K562 (cell line): ENCODE measurements around the gene ERCC4. TPM values are rescaled to one million over a fixed set of nuclear protein-coding genes. Genes with fewer than 3 reads are reported as not detected.

Experiments
- ATF7 ChIP-seq: fragments of 450-650 bp; IDR thresholded peaks from 2 replicates; pipeline ENCODE4 v1.7.1; 2014; ENCODE audit warnings: mild to moderate bottlenecking, moderate library complexity
- CREM ChIP-seq: IDR thresholded peaks from 2 replicates; pipeline ENCODE4 v1.6.1; 2014; ENCODE audit warnings: antibody characterized with exemption, low read depth
- EGR1 ChIP-seq: fragments of 450-650 bp; conservative IDR thresholded peaks from 2 replicates; pipeline ENCODE4 v1.6.1; 2017; ENCODE audit warnings: mild to moderate bottlenecking
- ESRRA ChIP-seq: fragments of 450-650 bp; IDR thresholded peaks from 2 replicates; pipeline ENCODE4 v1.6.1; 2014; ENCODE audit warnings: low read depth, mild to moderate bottlenecking, moderate library complexity, borderline replicate concordance
- GABPB1 ChIP-seq: sonication (generic); formaldehyde crosslinking; IDR thresholded peaks from 2 replicates; pipeline ENCODE4 v1.8.0; 2022; ENCODE audit warnings: mild to moderate bottlenecking, missing genetic modification reagents
- HDAC1 ChIP-seq, 2 experiments: fragments of 450-650 bp; IDR thresholded peaks; 2 replicates each; pipeline ENCODE4 v1.6.1; 2016 to 2017; ENCODE audit warnings: inconsistent platforms in 1 of 2, mild to moderate bottlenecking in 1 of 2, moderate library complexity in 1 of 2
- HSF4 ChIP-seq: fragments of 250-450 bp; sonication (Bioruptor Pico); IDR thresholded peaks from 2 replicates; pipeline ENCODE4 v2.1.2; 2022; ENCODE audit warnings: mild to moderate bottlenecking, moderate library complexity, borderline replicate concordance
- KAT2B ChIP-seq: IDR thresholded peaks from one replicate; pipeline ENCODE4 v1.6.1; 2012; ENCODE audit warnings: low read depth, mild to moderate bottlenecking, control low read depth, inconsistent platforms, low read length, moderate library complexity
- MCM7 ChIP-seq, 2 experiments: fragments of 450-650 bp; IDR thresholded peaks; 2 replicates each; pipeline ENCODE4 v1.6.1; 2016 to 2018
- MXI1 ChIP-seq: IDR thresholded peaks from 2 replicates; pipeline ENCODE4 v1.6.1; 2011; ENCODE audit warnings: low read depth, mild to moderate bottlenecking, improper control_type of control experiment, low read length
- POLR2AphosphoS2 ChIP-seq: IDR thresholded peaks from 2 replicates; pipeline ENCODE4 v1.6.1; 2012; ENCODE audit warnings: low read length, improper control_type of control experiment
- RBM39 ChIP-seq: fragments of 200-400 bp; formaldehyde crosslinking; optimal IDR thresholded peaks from 2 replicates; pipeline ENCODE3; 2018; ENCODE audit warnings: low read depth, low read length
- SIN3A ChIP-seq, 2 experiments: fragments of 150-350 bp in 1 of 2; IDR thresholded peaks; 2 replicates each; pipeline ENCODE4 v1.6.1; 2011 to 2016; ENCODE audit warnings: borderline replicate concordance in 2 of 2, low read depth in 2 of 2, low read length in 2 of 2, mild to moderate bottlenecking in 2 of 2, moderate library complexity in 2 of 2; ENCODE audit not compliant: control insufficient read depth in 1 of 2
- SIRT6 ChIP-seq: IDR thresholded peaks from one replicate; pipeline ENCODE4 v1.6.1; 2012; ENCODE audit warnings: low read depth, mild to moderate bottlenecking, control low read depth, inconsistent platforms, low read length, moderate library complexity
- SMC3 ChIP-seq: conservative IDR thresholded peaks from 2 replicates; pipeline ENCODE4 v1.6.1; 2011; ENCODE audit warnings: low read depth, low read length, improper control_type of control experiment; ENCODE audit not compliant: insufficient read depth
- SRSF1 ChIP-seq: fragments of 200-400 bp; formaldehyde crosslinking; IDR thresholded peaks from 2 replicates; pipeline ENCODE4 v1.6.1; 2017; ENCODE audit warnings: mild to moderate bottlenecking, low read depth, low read length, moderate library complexity
- ZFP36 ChIP-seq: fragments of 150-350 bp; IDR thresholded peaks from 2 replicates; pipeline ENCODE4 v1.6.1; 2018; ENCODE audit warnings: low read length, low read depth; ENCODE audit not compliant: partially characterized antibody
- ZNF12 ChIP-seq: sonication (generic); formaldehyde crosslinking; IDR thresholded peaks from 2 replicates; pipeline ENCODE4 v1.4.0; 2020; ENCODE audit warnings: mild to moderate bottlenecking, missing genetic modification reagents
- ZNF232 ChIP-seq: sonication (generic); formaldehyde crosslinking; IDR thresholded peaks from 2 replicates; pipeline ENCODE4 v1.8.0; 2022; ENCODE audit warnings: mild to moderate bottlenecking, missing genetic modification reagents
- ZNF77 ChIP-seq: fragments of 250-450 bp; sonication (Bioruptor Pico); IDR thresholded peaks from 2 replicates; pipeline ENCODE4 v1.5.0; 2020
- ZNF79 ChIP-seq: fragments of 250-450 bp; sonication (Bioruptor Pico); IDR thresholded peaks from 2 replicates; pipeline ENCODE4 v1.4.0; 2020; ENCODE audit warnings: low read depth, mild to moderate bottlenecking, moderate library complexity
- ZZZ3 ChIP-seq: fragments of 450-650 bp; IDR thresholded peaks from 2 replicates; pipeline ENCODE4 v1.6.1; 2016; ENCODE audit warnings: antibody characterized with exemption, mild to moderate bottlenecking, moderate library complexity
- polyA plus RNA-seq, 8 experiments: library from polyadenylated mRNA; depleted of rRNA in 4 of 8; stranded (reverse) in 5 of 8; unstranded in 3 of 8; fragments of >200 nt; fragmentation: Nextera tagmentation in 2 of 8; fragmentation: Illumina TruSeq in 1 of 8; extraction: Ambion mirVana in 2 of 8; extraction: Trizol in 1 of 8; gene quantifications; 2 replicates each; pipeline versions ENCODE4 v1.2.1 to v1.2.3, GENCODE V29; 2011 to 2014; ENCODE audit warnings: inconsistent platforms in 1 of 8, missing spikeins in 1 of 8
- total RNA-seq, 7 experiments: library from RNA; depleted of rRNA in 6 of 7; stranded (reverse); fragments of >200 nt in 6 of 7; fragmentation: Illumina TruSeq in 2 of 7; extraction: Trizol in 2 of 7; gene quantifications; 2 replicates each; pipeline versions ENCODE4 v1.2.1 to v1.2.3, GENCODE V29; 2011 to 2021; ENCODE audit warnings: low replicate concordance in 1 of 7
- TF ChIP-seq, protein P1 (sequence below): fragments of 450-650 bp; formaldehyde crosslinking; IDR thresholded peaks from 2 replicates; pipeline ENCODE4 v1.4.0; 2020; ENCODE audit warnings: mild to moderate bottlenecking, moderate library complexity
- TF ChIP-seq, protein P2 (sequence below), 2 experiments: IDR thresholded peaks; 2 replicates each; pipeline ENCODE4 v1.6.1; 2011; ENCODE audit warnings: borderline replicate concordance in 1 of 2, control low read depth in 1 of 2, low read depth in 1 of 2, low read length in 1 of 2, mild to moderate bottlenecking in 1 of 2, mixed read lengths in 1 of 2, moderate library complexity in 1 of 2; ENCODE audit not compliant: insufficient read depth in 1 of 2, insufficient read length in 1 of 2, poor library complexity in 1 of 2, severe bottlenecking in 1 of 2; ENCODE audit errors: extremely low read depth in 1 of 2
- TF ChIP-seq, protein P3 (sequence below): fragments of 450-650 bp; formaldehyde crosslinking; IDR thresholded peaks from 2 replicates; pipeline ENCODE4 v1.4.0; 2020; ENCODE audit warnings: mild to moderate bottlenecking, mixed read lengths

The ERCC4 gene
- total and polyA plus RNA-seq, 9 of the 15 experiments (the other 6 are each of a cell fraction or from before 2014, with no cell fraction given): 3.7 to 10.5 (median 6.0) TPM

DNA sequence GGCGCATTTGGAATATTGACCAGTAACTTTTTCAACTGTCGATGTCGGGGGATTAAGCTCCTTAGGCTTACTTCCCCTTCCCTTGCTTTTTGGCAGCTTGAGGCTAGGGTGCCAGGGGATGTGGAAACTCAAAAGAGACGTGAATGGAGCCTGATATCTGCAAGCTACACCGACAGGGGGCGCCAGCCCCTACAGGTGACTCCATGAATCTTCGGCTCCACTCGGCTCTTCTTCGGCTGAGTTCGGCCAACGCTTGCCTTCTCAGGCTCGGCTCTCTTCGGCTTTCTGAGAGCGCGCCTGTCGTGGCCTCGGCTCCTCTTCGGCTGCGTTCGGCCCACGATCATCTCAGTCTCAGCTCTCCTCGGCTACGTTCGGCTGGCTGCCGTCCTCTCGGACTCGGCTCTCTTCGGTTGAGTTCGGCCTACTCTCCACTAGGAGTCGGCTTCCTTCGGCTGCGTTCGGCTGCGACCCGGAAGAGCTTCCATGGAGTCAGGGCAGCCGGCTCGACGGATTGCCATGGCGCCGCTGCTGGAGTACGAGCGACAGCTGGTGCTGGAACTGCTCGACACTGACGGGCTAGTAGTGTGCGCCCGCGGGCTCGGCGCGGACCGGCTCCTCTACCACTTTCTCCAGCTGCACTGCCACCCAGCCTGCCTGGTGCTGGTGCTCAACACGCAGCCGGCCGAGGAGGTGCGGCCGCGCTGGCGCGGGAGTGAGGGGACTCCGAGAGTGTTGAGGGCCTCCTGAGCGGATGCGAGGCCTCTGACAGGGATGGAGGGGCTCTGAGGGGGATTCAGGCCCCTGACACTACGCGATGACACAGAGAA is at the start of gene ERCC4 (continued):
- TF ChIP-seq ZNF79 (CRISPR knock-in tag): no peak
- TF ChIP-seq, protein P1, sequence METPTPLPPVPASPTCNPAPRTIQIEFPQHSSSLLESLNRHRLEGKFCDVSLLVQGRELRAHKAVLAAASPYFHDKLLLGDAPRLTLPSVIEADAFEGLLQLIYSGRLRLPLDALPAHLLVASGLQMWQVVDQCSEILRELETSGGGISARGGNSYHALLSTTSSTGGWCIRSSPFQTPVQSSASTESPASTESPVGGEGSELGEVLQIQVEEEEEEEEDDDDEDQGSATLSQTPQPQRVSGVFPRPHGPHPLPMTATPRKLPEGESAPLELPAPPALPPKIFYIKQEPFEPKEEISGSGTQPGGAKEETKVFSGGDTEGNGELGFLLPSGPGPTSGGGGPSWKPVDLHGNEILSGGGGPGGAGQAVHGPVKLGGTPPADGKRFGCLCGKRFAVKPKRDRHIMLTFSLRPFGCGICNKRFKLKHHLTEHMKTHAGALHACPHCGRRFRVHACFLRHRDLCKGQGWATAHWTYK: no peak
- TF ChIP-seq SIN3A (IDR thresholded peaks at IDR 0.05; ENCODE audit: borderline replicate concordance in 2 of 2, control insufficient read depth in 1 of 2, low read depth in 2 of 2, low read length in 2 of 2): peak; percentile 71 to 90; a peak in 1 of 4 replicates
- TF ChIP-seq ATF7: peak; percentile 56; the same call in 1 of the 2 replicates
- TF ChIP-seq RBM39: no peak
- no peak for TF ChIP-seq POLR2AphosphoS2
- TF ChIP-seq KAT2B: no peak
- TF ChIP-seq SMC3: peak; percentile 17; the same call in 1 of the 2 replicates
- TF ChIP-seq, protein P2, sequence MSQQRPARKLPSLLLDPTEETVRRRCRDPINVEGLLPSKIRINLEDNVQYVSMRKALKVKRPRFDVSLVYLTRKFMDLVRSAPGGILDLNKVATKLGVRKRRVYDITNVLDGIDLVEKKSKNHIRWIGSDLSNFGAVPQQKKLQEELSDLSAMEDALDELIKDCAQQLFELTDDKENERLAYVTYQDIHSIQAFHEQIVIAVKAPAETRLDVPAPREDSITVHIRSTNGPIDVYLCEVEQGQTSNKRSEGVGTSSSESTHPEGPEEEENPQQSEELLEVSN (IDR thresholded peaks at IDR 0.05; ENCODE audit: borderline replicate concordance in 1 of 2, extremely low read depth in 1 of 2, insufficient read depth in 1 of 2, insufficient read length in 1 of 2, low read depth in 1 of 2, low read length in 1 of 2, poor library complexity in 1 of 2, severe bottlenecking in 1 of 2): peak; percentile 27 to 40
- TF ChIP-seq CREM: peak; percentile 40; the same call in 1 of the 2 replicates
- 0 out of 2 replicates have a peak, but pooled peaks have one; percentile 27 for TF ChIP-seq MXI1
- no peak for TF ChIP-seq ZNF77 (CRISPR knock-in tag)
- no peak for TF ChIP-seq ZNF232
- TF ChIP-seq, protein P3, sequence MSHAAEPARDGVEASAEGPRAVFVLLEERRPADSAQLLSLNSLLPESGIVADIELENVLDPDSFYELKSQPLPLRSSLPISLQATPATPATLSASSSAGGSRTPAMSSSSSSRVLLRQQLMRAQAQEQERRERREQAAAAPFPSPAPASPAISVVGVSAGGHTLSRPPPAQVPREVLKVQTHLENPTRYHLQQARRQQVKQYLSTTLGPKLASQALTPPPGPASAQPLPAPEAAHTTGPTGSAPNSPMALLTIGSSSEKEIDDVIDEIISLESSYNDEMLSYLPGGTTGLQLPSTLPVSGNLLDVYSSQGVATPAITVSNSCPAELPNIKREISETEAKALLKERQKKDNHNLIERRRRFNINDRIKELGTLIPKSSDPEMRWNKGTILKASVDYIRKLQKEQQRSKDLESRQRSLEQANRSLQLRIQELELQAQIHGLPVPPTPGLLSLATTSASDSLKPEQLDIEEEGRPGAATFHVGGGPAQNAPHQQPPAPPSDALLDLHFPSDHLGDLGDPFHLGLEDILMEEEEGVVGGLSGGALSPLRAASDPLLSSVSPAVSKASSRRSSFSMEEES (CRISPR knock-in tag): no peak
- TF ChIP-seq MCM7 (IDR thresholded peaks at IDR 0.05): no peak
- TF ChIP-seq HDAC1 (IDR thresholded peaks at IDR 0.05): peak in 1 of 2 experiments; percentile 93; a peak in 2 of 4 replicates
- TF ChIP-seq EGR1: no peak
- TF ChIP-seq GABPB1 (CRISPR knock-in tag): peak; percentile 99
- TF ChIP-seq ZZZ3: peak; percentile 45; the same call in 1 of the 2 replicates
- TF ChIP-seq SIRT6: no peak
- no peak for TF ChIP-seq SRSF1
- TF ChIP-seq HSF4 (CRISPR knock-in tag): no peak
- TF ChIP-seq ZFP36: no peak
- 0 out of 2 replicates have a peak, but pooled peaks have one; percentile 24 for TF ChIP-seq ESRRA
- no peak for TF ChIP-seq ZNF12 (CRISPR knock-in tag)
